ENCODE results near the gene NAP1L1.
A peak's percentile ranks its signal among the peaks of the same experiment; 100 is the strongest.

NAP1L1 gene

DNA sequence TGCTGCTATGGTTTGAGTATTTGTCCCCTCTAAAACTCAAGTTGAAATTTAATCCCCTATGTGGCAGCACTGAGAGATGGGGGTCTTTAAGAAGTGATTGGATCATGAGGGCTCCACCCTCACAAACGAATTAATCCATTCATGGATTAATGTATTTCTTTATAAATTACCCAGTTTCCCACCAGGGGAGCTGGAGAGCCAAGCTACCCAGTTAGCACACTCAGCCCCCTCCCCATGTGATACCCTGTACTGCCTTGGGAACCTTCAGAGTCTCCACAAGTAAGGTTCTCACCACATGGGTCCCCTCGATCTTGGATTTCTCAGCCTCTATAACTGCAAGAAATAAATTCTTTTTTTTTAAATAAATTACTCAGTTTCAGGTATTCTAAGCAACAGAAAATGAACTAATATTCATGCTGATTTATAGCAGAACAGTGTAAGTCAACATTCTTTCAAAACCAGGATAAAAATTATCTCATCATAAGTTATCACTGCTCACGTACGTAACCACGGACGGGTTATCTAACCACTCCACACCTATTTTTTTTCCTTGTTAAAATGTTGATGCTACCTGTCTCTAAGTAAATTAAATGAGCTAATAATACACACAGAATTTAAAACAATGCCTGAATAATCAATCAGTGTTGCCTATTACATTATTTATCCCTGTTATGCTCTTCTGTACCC lies 3.6 kb downstream of the NAP1L1 start:
- peak; percentile 49 for DNase-seq
- H3K27me3 ChIP-seq = no peaks in the 10 kb centered on the region
- TF ChIP-seq CTCF (IDR thresholded peaks at IDR 0.05; ENCODE audit: low read depth, low read length) = peak; percentile 56
- peaks cover 34% of the 10 kb centered on the region for H3K36me3 ChIP-seq
- no peaks in the 10 kb centered on the region for H3K9me3 ChIP-seq
- H3K4me1 ChIP-seq = peaks cover 4% of the 10 kb centered on the region
- no peak overlapping the region for H3K4me3 ChIP-seq (ENCODE audit: low read depth, low read length)

GRCh38 chr12:76080017-76080728 lies 4.3 kb downstream of the NAP1L1 start:
- Histone ChIP-seq H3K4me3 (ENCODE audit: low read depth, low read length) (no peak overlapping the region), H3K36me3 (peaks cover 36% of the 10 kb centered on the region)

DNA sequence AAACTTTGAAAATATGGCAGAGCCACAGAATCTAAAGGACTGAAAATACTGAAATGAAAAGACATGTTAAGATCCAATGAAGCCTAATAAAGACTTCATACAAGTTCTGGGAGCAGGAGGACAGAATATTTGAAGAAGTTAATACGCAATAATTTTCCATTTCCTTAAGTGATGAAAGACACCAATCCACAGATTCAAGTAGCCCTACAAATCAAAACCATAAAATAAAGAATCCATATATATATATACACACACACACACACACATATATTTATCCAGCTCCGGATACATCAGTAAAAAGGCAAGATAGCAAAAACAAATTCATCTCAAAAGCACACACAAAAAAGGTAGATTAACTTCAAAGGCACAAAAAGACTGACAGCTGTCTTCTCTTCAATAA lies 5.7 kb downstream of the NAP1L1 start:
- Histone ChIP-seq H3K4me3 (ENCODE audit: low read depth, low read length) (no peak overlapping the region), H3K27me3 (no peaks in the 10 kb centered on the region), H3K9me3 (no peaks in the 10 kb centered on the region), H3K36me3 (peaks cover 37% of the 10 kb centered on the region), H3K4me1 (no peaks in the 10 kb centered on the region; the same call in 1 of the 2 replicates)
- no peak for DNase-seq
- no peak for TF ChIP-seq CTCF (IDR thresholded peaks at IDR 0.05; ENCODE audit: low read depth, low read length)

More at GRCh38 chr12:76080017-76080728, 4.3 kb downstream of the NAP1L1 start:
- H3K27me3 ChIP-seq = no peaks in the 10 kb centered on the region
- no peaks in the 10 kb centered on the region for H3K9me3 ChIP-seq
- DNase-seq = no peak
- H3K4me1 ChIP-seq = no peaks in the 10 kb centered on the region; the same call in 1 of the 2 replicates
- TF ChIP-seq CTCF (IDR thresholded peaks at IDR 0.05; ENCODE audit: low read depth, low read length) = no peak

DNA sequence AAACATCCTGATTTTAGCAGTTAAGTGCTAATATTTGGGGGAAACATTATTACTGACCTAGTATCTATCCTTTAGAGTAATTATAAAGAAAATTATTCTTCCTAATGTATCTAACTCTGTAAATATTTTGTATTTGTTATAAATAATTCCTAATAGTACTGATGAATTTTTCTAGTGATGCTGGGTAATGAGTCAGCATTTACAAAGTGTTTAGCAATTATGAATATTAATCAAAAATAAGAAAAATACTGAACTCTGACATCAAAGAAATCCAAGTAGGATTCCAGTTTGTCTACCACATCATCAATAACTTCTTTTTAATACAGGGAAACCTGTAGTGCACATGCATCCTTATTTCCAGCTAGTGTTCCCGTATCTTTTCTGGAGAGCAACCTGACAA lies 9.0 kb downstream of the NAP1L1 start:
- Histone ChIP-seq H3K4me1 (peaks cover 13% of the 10 kb centered on the region), H3K36me3 (peaks cover 47% of the 10 kb centered on the region)

DNA sequence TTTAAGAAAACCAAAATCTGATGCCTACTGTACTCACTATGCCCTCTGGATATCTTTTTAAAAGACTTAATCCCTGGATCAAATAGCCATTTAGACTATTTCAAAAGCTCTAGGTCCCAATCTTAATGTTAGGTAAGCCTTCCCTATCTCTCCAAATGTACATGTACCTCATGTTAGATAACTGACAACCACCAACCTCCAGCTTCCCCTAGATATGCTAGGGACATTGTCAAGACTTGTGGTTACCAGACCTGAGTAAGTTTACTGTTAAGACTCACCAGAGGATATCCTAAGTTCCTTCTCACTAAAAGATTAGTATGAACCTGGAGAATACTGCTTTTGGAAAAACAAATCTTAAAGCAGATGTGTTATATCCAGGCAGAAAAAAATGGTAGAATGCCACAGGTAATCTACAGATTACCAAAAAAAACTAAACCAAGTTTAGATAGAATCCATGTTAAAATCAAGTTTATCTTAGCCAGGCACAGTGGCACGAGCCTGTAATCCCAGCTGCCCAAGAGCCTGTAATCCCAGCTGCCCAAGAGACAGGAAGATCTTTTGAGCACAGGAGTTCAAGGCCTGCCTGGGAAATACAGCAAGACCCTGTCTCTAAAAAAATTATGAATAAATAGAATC lies 9.7 kb downstream of the NAP1L1 start:
- TF ChIP-seq CTCF (IDR thresholded peaks at IDR 0.05; ENCODE audit: low read depth, low read length) = no peak
- H3K4me3 ChIP-seq (ENCODE audit: low read depth, low read length) = no peak overlapping the region
- H3K36me3 ChIP-seq = peaks cover 46% of the 10 kb centered on the region
- no peaks in the 10 kb centered on the region for H3K27me3 ChIP-seq
- no peaks in the 10 kb centered on the region for H3K9me3 ChIP-seq
- H3K4me1 ChIP-seq = peaks cover 13% of the 10 kb centered on the region
- DNase-seq = no peak

More for the DNA sequence above, 9.0 kb downstream of the NAP1L1 start:
- no peak for DNase-seq
- Histone ChIP-seq H3K9me3 (no peaks in the 10 kb centered on the region), H3K27me3 (no peaks in the 10 kb centered on the region), H3K4me3 (ENCODE audit: low read depth, low read length) (no peak overlapping the region)
- TF ChIP-seq CTCF (IDR thresholded peaks at IDR 0.05; ENCODE audit: low read depth, low read length) = no peak
